HepG2 (cell line): ENCODE data around the gene ODC1. TPM values are rescaled to one million over a fixed set of nuclear protein-coding genes. Genes with fewer than 3 reads are reported as not detected.

Experiments used
- ARID3A ChIP-seq: IDR thresholded peaks from 2 replicates; pipeline ENCODE4 v1.6.1; 2012; ENCODE audit warnings: low read depth, low read length, improper control_type of control experiment
- CENPBD1 ChIP-seq: sonication (generic); formaldehyde crosslinking; IDR thresholded peaks from 2 replicates; pipeline ENCODE4 v1.8.0; 2022; ENCODE audit warnings: missing genetic modification reagents, low read depth, mild to moderate bottlenecking, borderline replicate concordance
- FOXP1 ChIP-seq, 2 experiments: fragments of 450-650 bp in 1 of 2; IDR thresholded peaks; 2 replicates each; pipeline ENCODE4 v1.6.1; 2017 to 2018; ENCODE audit warnings: antibody characterized with exemption in 1 of 2
- HNRNPL ChIP-seq: fragments of 200-400 bp; formaldehyde crosslinking; IDR thresholded peaks from 2 replicates; pipeline ENCODE4 v1.6.1; 2017; ENCODE audit warnings: mild to moderate bottlenecking, low read depth, low read length
- MED8 ChIP-seq: sonication (generic); formaldehyde crosslinking; IDR thresholded peaks from 2 replicates; pipeline ENCODE4 v1.8.1; 2023; ENCODE audit warnings: mild to moderate bottlenecking, missing genetic modification reagents; ENCODE audit not compliant: insufficient replicate concordance
- MTA1 ChIP-seq: sonication (generic); formaldehyde crosslinking; IDR thresholded peaks from 2 replicates; pipeline ENCODE4 v1.4.0; 2020; ENCODE audit warnings: missing genetic modification reagents, mild to moderate bottlenecking, borderline replicate concordance
- NPAS2 ChIP-seq: sonication (generic); formaldehyde crosslinking; IDR thresholded peaks from 2 replicates; pipeline ENCODE4 v1.8.0; 2022; ENCODE audit warnings: mild to moderate bottlenecking, missing genetic modification reagents, borderline replicate concordance
- RAD21 ChIP-seq: fragments of 450-650 bp; formaldehyde crosslinking; IDR thresholded peaks from 2 replicates; pipeline ENCODE4 v1.5.0; 2020; ENCODE audit warnings: mild to moderate bottlenecking
- TEAD3 ChIP-seq: optimal IDR thresholded peaks from 2 replicates; pipeline ENCODE3; 2016; ENCODE audit warnings: borderline replicate concordance
- TEF ChIP-seq: sonication (generic); formaldehyde crosslinking; IDR thresholded peaks from 2 replicates; pipeline ENCODE4 v1.5.0; 2020; ENCODE audit warnings: missing genetic modification reagents
- THAP9 ChIP-seq: sonication (generic); formaldehyde crosslinking; IDR thresholded peaks from 2 replicates; pipeline ENCODE4; 2020; ENCODE audit warnings: missing genetic modification reagents, mild to moderate bottlenecking, borderline replicate concordance
- ZBTB14 ChIP-seq: sonication (generic); formaldehyde crosslinking; IDR thresholded peaks from 2 replicates; pipeline ENCODE4 v1.4.0; 2020; ENCODE audit warnings: missing genetic modification reagents
- ZKSCAN5 ChIP-seq: sonication (generic); formaldehyde crosslinking; IDR thresholded peaks from 2 replicates; pipeline ENCODE4 v1.5.1; 2020; ENCODE audit warnings: mild to moderate bottlenecking, missing genetic modification reagents
- ZMYM3 ChIP-seq: sonication (generic); formaldehyde crosslinking; IDR thresholded peaks from 2 replicates; pipeline ENCODE4 v1.5.1; 2020; ENCODE audit warnings: mild to moderate bottlenecking, missing genetic modification reagents
- ZNF12 ChIP-seq: sonication (generic); formaldehyde crosslinking; IDR thresholded peaks from 2 replicates; pipeline ENCODE4 v1.5.0; 2020; ENCODE audit warnings: missing genetic modification reagents
- ZNF138 ChIP-seq: sonication (generic); formaldehyde crosslinking; IDR thresholded peaks from 2 replicates; pipeline ENCODE4 v1.5.0; 2020; ENCODE audit warnings: mild to moderate bottlenecking, low read depth, missing genetic modification reagents
- ZNF205 ChIP-seq: IDR thresholded peaks from 2 replicates; pipeline ENCODE4 v1.6.1; 2018; ENCODE audit warnings: missing biosample characterization, missing genetic modification reagents
- ZNF317 ChIP-seq: sonication (generic); formaldehyde crosslinking; IDR thresholded peaks from 2 replicates; pipeline ENCODE4 v1.5.0; 2020; ENCODE audit warnings: mild to moderate bottlenecking, missing genetic modification reagents
- ZNF598 ChIP-seq: sonication (generic); formaldehyde crosslinking; IDR thresholded peaks from 2 replicates; pipeline ENCODE4 v1.5.1; 2020; ENCODE audit warnings: mild to moderate bottlenecking, missing genetic modification reagents, borderline replicate concordance
- ZNF766 ChIP-seq: sonication (generic); formaldehyde crosslinking; IDR thresholded peaks from 2 replicates; pipeline ENCODE4 v1.5.0; 2020; ENCODE audit warnings: missing genetic modification reagents, borderline replicate concordance
- ZNF776 ChIP-seq: sonication (generic); formaldehyde crosslinking; IDR thresholded peaks from 2 replicates; pipeline ENCODE4 v1.4.0; 2020; ENCODE audit warnings: mild to moderate bottlenecking, missing genetic modification reagents
- polyA plus RNA-seq, 8 experiments: library from polyadenylated mRNA; depleted of rRNA in 3 of 8; stranded (reverse) in 7 of 8; unstranded in 1 of 8; fragments of >200 nt; fragmentation: Illumina TruSeq in 4 of 8; extraction: Trizol in 4 of 8; gene quantifications; 2 replicates each; pipeline versions ENCODE4 v1.2.1 to v1.2.3, GENCODE V29; 2011 to 2016; ENCODE audit warnings: low read depth in 4 of 8, missing spikeins in 1 of 8, mixed read lengths in 1 of 8; ENCODE audit not compliant: insufficient read depth in 1 of 8
- total RNA-seq, 5 experiments: library from RNA; depleted of rRNA; stranded (reverse); fragments of >200 nt; fragmentation: Illumina TruSeq; extraction: Trizol; gene quantifications; 2 replicates each; pipeline ENCODE4 v1.2.3, GENCODE V29; 2016; ENCODE audit warnings: low read depth in 1 of 5

The ODC1 gene
- total and polyA plus RNA-seq, 2 of the 13 experiments (the other 11 are each of a cell fraction or from before 2014, with no cell fraction given), result 142 to 371 TPM

- TF ChIP-seq TEF (CRISPR knock-in tag) (no peak), MTA1 (peak; percentile 78; the same call in 1 of the 2 replicates), FOXP1 (IDR thresholded peaks at IDR 0.05) (no peak), FOXP1 (CRISPR knock-in tag; IDR thresholded peaks at IDR 0.05) (peak; percentile 44; the same call in 1 of the 2 replicates), ZNF12 (CRISPR knock-in tag) (peak; percentile 84; the same call in 1 of the 2 replicates), ZNF598 (CRISPR knock-in tag) (peak; percentile 93; the same call in 1 of the 2 replicates), ZNF205 (CRISPR knock-in tag) (peak; percentile 80), ZNF138 (CRISPR knock-in tag) (no peak), ZKSCAN5 (CRISPR knock-in tag) (no peak), MED8 (CRISPR knock-in tag) (peak; percentile 53), ZNF317 (peak; percentile 71), TEAD3 (CRISPR knock-in tag) (peak; percentile 93), HNRNPL (0 out of 2 replicates have a peak, but pooled peaks have one; percentile 64), ZBTB14 (no peak), ARID3A (peak; percentile 87), CENPBD1 (CRISPR knock-in tag) (no peak), NPAS2 (CRISPR knock-in tag) (no peak), THAP9 (no peak), ZNF776 (CRISPR knock-in tag) (no peak; the same call in 1 of the 2 replicates), ZNF766 (CRISPR knock-in tag) (0 out of 2 replicates have a peak, but pooled peaks have one; percentile 40), ZMYM3 (CRISPR knock-in tag) (no peak), RAD21 (0 out of 2 replicates have a peak, but pooled peaks have one; percentile 21)
Measured at GRCh38 chr2:10449838-10450691, 1.9 kb upstream of the ODC1 start (continued).
